T-helper 2 cell treated with Interferon-gamma antibody and Interleukin-4, amounts not matched to agents 5 μg/mL and 100 μg/mL, for 36 hours (primary cell): Measurements from ENCODE around the gene MYCL.
"Not testable (repeated sequence)": the region's sequence is repeated elsewhere in the genome, so short reads cannot be mapped to it uniquely, and the experiment has no call there.

ENCODE experiments used
- DNase-seq: peaks from one replicate; pipeline ENCODE4 v3.0.0; 2021; ENCODE audit warnings: low spot score
- H3K27ac Mint-ChIP-seq: one replicate; pipeline ENCODE4 v1.8.0; 2021; ENCODE audit warnings: mild to moderate bottlenecking, mixed read lengths
- H3K27me3 Mint-ChIP-seq: one replicate; pipeline ENCODE4 v1.8.0; 2021; ENCODE audit warnings: low read depth, mixed read lengths
- H3K36me3 Mint-ChIP-seq: one replicate; pipeline ENCODE4 v1.8.0; 2021; ENCODE audit warnings: low read depth, mixed read lengths
- H3K4me1 Mint-ChIP-seq: one replicate; pipeline ENCODE4 v1.8.0; 2021; ENCODE audit warnings: low read depth, mixed read lengths
- H3K4me3 Mint-ChIP-seq: one replicate; pipeline ENCODE4 v1.8.0; 2022; ENCODE audit warnings: mild to moderate bottlenecking, moderate library complexity, mixed read lengths
- H3K9me3 Mint-ChIP-seq: one replicate; pipeline ENCODE4 v1.8.0; 2021; ENCODE audit warnings: mixed read lengths

Gene MYCL

DNA sequence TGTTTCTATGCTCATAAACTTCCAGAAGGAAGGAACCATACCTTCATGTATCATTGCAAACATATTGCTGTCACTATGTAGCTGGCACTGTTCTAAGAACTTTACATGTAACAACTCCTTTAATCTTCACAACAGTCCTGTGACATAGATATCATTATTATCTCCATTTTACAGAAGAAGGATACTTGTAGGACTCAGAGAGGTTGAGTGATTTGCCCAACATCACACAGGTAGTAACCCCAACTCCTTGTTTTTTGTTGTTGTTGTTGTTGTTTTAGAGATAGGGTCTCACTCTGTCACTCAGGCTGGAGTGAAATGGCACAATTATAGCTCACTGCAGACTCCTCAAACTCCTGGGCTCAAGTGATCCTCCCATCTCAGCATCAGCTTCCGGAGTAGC, 10.8 kb downstream of the MYCL start:
- Mint-ChIP-seq H3K4me3 (no peak overlapping the region), H3K27ac (no peak overlapping the region), H3K36me3 (no peaks in the 10 kb centered on the region), H3K9me3 (no peaks in the 10 kb centered on the region), H3K4me1 (no peaks in the 10 kb centered on the region), H3K27me3 (peaks cover 41% of the 10 kb centered on the region)
- no peak for DNase-seq

DNA sequence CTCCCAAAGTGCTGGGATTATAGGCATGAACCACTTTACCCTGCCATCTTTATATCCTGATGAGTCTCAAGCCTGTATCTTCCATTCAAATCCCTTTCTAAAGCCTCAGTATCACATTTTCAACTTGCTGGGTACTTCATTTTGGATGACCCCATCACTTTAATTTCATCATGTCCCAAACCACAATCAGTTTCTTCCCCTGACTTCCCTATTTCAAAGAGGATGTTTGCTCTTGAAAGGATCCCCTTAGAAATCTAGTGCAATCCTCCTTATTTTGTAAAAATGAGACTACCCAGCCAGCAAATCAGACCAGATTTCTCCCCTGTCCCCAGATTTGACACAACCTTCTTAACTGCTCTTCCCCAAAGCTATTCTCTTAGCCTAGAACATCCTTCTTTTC, 11.4 kb downstream of the MYCL start:
- Mint-ChIP-seq H3K36me3 (no peaks in the 10 kb centered on the region), H3K27me3 (peaks cover 38% of the 10 kb centered on the region)

DNA sequence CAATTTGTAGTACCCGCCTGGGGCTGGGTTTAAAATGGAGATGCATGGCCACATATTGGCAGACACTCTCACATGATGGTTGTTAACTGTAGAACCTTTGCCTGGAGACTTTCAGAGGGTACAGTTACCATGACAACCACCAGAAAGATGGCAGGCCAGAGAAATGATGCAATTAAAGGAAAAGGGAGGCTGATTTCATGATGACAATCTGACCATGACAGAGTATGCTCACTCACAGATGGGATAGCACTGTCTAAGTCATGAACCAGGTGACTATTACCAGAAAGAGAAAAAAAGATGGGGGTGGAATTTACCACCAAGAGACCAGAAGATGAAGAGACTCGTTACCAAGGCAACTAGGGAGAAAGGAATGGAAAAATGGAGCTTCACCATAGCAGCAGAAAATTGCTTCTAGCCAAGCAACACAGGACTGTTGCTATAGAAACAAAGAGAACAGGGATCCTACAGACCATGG, 14.9 kb downstream of the MYCL start:
- Mint-ChIP-seq H3K27ac (no peak overlapping the region), H3K4me1 (peaks cover 12% of the 10 kb centered on the region), H3K4me3 (no peak overlapping the region), H3K9me3 (no peaks in the 10 kb centered on the region), H3K27me3 (peaks cover 9% of the 10 kb centered on the region), H3K36me3 (no peaks in the 10 kb centered on the region)
- no peak for DNase-seq

More for the DNA sequence above, 11.4 kb downstream of the MYCL start:
- Mint-ChIP-seq H3K4me1 (no peaks in the 10 kb centered on the region), H3K4me3 (no peak overlapping the region), H3K27ac (no peak overlapping the region), H3K9me3 (no peaks in the 10 kb centered on the region)
- no peak for DNase-seq

DNA sequence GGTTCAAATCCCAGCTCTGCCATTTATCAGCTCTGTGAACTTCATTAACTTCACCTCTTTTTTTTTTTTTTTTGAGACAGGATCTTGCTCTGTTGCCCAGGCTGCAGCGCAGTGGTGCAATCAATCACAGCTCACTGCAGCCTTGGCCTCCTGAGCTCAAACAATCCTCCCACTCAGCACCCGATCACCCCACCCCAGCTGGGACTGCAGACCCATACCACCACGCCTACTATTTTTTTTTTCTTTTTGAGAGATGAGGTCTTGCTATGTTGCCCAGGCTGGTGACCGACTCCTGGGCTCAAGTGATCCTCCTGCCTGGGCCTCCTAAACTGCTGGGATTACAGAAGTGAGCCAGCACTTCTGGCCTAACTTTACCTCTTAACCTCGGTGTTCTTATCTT, 16.2 kb downstream of the MYCL start:
- Mint-ChIP-seq H3K27me3 (peaks cover 4% of the 10 kb centered on the region), H3K4me3 (no peak overlapping the region), H3K4me1 (peaks cover 18% of the 10 kb centered on the region), H3K27ac (no peak overlapping the region), H3K9me3 (no peaks in the 10 kb centered on the region), H3K36me3 (peaks cover 2% of the 10 kb centered on the region)
- no peak for DNase-seq

DNA sequence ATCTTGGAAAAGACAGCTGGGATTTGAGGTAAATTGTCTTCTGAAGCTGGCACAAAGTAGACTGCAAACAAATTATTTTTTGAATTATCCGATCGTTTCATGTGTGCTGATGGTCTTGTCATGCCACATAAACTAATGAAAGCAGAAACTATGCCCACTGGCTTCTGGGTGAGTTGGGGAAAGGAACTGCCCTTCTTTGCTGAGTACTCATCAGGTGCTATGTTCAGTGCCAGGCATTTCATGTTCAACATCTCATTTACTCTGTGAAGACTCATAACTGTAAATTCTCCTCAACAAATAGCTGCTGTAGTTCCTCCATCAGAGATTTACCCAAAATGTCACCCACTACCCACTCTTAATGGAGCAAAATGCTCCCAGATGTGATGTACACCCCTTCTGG, 19.6 kb downstream of the MYCL start:
- Mint-ChIP-seq H3K4me3 (peak overlapping the region; percentile 95), H3K36me3 (peaks cover 9% of the 10 kb centered on the region), H3K27ac (no peak overlapping the region), H3K9me3 (no peaks in the 10 kb centered on the region), H3K4me1 (peaks cover 25% of the 10 kb centered on the region), H3K27me3 (no peaks in the 10 kb centered on the region)
- no peak for DNase-seq

DNA sequence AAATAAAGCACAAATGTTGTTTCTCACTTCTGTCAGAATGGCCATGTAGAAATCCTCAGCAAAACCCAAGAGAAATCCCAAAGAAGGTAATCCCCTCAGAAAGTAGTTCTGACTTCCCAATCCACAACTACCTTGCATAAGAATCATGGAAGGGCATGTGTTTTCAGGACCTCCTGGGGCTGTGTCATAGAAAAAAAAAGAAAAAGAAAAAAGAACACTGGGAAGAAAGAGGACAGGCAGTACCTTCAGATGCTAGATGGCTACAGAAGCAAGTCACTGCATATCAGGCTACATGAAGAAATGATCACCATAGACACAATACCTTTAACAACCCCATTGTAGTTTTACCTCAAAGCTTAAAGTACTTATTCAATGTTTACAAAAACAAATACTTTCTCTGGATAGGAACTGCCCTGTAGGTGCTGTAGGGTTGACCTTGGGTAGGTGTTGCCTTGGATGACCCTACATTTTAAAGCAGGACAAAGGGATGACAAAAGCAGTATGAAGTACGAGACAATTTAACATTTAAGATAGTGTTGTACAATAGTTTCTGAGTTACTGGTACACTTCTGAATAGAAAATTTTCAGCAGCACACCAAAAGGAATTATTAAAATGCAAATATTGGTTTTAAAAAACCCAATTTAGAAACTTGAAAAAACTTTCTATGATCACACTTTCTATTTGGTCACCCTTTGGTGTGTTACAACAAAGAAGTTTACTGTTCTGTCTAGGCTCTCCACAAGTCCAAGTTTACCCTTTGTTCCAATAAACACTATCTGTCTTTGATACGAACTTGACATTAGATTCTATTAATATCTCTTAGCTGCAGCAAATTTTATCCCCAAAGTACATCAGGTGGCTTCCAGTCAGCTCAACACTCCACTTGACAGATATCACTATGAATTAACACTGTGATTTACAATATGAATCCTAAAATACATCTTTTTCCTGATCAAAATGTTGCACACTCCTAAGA, 23.4 kb downstream of the MYCL start:
- DNase-seq, result no peak
- Mint-ChIP-seq H3K9me3 (no peaks in the 10 kb centered on the region), H3K4me1 (peaks cover 32% of the 10 kb centered on the region), H3K36me3 (peaks cover 19% of the 10 kb centered on the region), H3K4me3 (no peak overlapping the region), H3K27me3 (no peaks in the 10 kb centered on the region), H3K27ac (no peak overlapping the region)

DNA sequence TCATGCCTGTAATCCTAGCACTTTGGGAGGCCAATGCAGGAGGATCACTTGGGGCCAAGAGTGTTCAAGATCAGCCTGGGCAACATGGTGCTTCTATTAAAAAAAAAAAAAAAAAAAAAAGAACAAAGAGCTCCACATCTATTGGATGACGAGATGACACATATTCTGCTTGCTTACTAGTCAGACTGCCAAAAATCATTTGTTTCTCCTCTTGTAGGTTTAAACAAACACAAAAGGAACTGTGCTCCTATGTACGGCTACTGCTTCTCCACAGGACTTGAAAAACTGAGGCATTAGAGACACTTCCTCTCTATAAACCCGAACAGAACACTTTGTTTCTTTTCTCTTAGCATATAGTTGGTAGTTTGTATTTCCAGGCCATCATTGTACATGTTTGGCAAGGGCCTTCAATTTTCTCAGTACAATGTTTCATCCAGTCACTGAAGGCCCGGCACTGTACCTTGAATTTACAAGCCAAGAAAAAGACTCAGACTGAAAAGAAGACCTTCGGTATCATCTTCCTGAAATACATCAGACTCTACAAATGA, 24.4 kb downstream of the MYCL start:
- no peak for DNase-seq
- Mint-ChIP-seq H3K27ac (no peak overlapping the region), H3K4me3 (no peak overlapping the region), H3K4me1 (peaks cover 32% of the 10 kb centered on the region), H3K27me3 (no peaks in the 10 kb centered on the region), H3K9me3 (no peaks in the 10 kb centered on the region), H3K36me3 (peaks cover 19% of the 10 kb centered on the region)

DNA sequence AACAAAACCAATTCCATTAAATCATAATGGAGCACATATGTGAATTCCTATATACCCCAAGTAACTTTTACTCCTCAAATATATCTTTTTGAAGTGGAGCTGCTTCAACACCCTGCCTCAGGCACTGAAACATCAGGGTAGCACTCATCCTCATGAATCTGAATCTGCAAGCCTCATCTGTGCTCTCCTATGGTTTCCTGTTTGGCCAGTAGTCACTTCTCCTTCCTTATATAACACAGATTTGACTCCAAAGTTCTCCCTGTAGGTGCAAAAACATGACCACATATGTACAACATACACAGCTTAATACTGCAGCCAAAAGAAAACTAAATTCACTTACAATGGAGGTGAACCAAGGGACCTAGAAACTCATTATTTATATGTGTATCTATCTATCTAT, 25.6 kb downstream of the MYCL start:
- DNase-seq, result no peak
- Mint-ChIP-seq H3K4me3 (no peak overlapping the region), H3K9me3 (no peaks in the 10 kb centered on the region), H3K27ac (no peak overlapping the region), H3K36me3 (peaks cover 22% of the 10 kb centered on the region), H3K27me3 (no peaks in the 10 kb centered on the region), H3K4me1 (peaks cover 26% of the 10 kb centered on the region)

DNA sequence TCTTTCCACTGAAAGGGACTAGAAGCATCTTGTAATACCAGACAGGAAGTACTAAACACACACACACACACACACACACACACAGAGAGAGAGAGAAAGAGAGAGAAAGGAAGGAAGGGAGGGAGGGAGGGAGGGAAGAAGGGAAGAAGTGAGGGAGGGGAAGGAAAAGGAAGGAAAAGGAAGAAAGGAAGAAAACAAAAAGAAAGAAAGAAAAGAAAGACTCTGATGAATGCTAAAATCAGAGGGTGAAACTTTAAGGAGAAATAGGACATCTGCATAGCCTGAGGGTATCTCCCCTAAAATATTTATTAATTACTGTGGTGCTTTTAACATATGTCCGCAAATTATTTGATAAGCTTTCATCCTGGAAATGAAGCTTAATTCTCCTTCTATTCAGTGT, 29.0 kb downstream of the MYCL start:
- Mint-ChIP-seq H3K27ac (peak overlapping the region; percentile 31), H3K4me1 (peaks cover 22% of the 10 kb centered on the region), H3K4me3 (no peak overlapping the region), H3K9me3 (no peaks in the 10 kb centered on the region), H3K36me3 (peaks cover 33% of the 10 kb centered on the region), H3K27me3 (no peaks in the 10 kb centered on the region)
- no peak for DNase-seq

DNA sequence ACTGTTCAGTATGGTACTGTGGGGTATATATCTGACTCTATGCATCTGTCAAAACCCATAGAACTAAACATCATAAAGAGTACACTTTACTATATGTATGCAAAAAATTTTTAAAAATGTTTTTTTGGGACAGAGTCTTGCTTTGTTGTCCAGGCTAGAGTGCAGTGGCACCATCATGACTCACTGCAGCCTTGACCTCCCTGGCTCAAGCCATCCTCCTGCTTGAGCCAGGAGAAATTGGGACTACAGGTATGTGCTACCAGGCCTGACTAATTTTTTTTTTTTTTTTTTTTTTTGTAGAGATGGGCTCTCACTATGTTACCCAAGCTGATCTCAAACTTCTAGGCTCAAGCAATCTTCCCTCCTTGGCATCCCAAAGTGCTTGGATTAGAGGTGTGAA, 29.9 kb downstream of the MYCL start:
- H3K27ac Mint-ChIP-seq, result no peak overlapping the region
- H3K9me3 Mint-ChIP-seq, result no peaks in the 10 kb centered on the region
- no peaks in the 10 kb centered on the region for H3K27me3 Mint-ChIP-seq
- peaks cover 19% of the 10 kb centered on the region for H3K4me1 Mint-ChIP-seq
- no peak for DNase-seq
- peaks cover 26% of the 10 kb centered on the region for H3K36me3 Mint-ChIP-seq
- no peak overlapping the region for H3K4me3 Mint-ChIP-seq

DNA sequence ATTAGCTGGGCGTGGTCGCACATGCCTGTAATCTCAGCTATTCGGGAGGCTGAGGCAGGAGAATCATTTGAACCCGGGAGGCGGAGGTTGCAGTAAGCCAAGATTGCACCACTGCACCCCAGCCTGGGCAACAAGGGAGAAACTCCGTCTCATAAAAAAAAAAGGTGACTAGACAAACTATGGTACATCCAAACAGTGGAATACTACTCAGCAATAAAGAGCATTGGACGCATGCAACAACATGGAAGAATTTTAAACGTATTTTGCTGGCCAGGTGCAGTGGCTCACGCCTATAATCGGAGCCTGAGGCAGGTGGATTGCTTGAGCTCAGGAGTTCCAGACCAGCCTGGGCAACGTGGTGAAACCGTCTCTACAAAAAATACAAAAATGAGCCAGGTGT, 30.7 kb downstream of the MYCL start:
- H3K27ac Mint-ChIP-seq, H3K9me3 Mint-ChIP-seq, H3K27me3 Mint-ChIP-seq, DNase-seq, H3K4me3 Mint-ChIP-seq: not testable (repeated sequence)
- peaks cover 24% of the 10 kb centered on the region for H3K36me3 Mint-ChIP-seq
- H3K4me1 Mint-ChIP-seq, result peaks cover 16% of the 10 kb centered on the region

DNA sequence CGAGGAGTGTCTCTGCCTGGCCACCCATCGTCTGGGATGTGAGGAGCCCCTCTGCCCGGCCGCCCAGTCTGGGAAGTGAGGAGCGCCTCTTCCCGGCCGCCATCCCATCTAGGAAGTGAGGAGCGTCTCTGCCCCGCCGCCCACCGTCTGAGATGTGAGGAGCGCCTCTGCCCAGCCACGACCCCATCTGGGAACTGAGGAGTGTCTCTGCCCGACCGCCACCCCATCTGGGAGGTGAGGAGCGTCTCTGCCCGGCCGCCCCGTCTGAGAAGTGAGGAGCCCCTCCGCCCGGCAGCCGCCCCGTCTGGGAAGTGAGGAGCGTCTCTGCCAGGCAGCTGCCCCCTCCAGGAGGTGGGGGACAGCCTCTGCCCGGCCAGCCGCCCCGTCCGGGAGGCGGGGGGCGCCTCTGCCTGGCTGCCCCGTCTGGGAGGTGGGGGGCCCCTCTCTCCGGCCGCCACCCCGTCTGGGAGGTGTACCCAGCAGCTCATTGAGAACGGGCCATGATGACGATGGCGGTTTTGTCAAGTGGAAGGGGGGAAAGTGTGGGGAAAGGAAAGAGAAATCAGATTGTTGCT, 32.1 kb downstream of the MYCL start:
- Mint-ChIP-seq H3K4me1 (peaks cover 12% of the 10 kb centered on the region), H3K36me3 (peaks cover 20% of the 10 kb centered on the region)
- DNase-seq, H3K27me3 Mint-ChIP-seq, H3K27ac Mint-ChIP-seq, H3K4me3 Mint-ChIP-seq, H3K9me3 Mint-ChIP-seq: not testable (repeated sequence)

DNA sequence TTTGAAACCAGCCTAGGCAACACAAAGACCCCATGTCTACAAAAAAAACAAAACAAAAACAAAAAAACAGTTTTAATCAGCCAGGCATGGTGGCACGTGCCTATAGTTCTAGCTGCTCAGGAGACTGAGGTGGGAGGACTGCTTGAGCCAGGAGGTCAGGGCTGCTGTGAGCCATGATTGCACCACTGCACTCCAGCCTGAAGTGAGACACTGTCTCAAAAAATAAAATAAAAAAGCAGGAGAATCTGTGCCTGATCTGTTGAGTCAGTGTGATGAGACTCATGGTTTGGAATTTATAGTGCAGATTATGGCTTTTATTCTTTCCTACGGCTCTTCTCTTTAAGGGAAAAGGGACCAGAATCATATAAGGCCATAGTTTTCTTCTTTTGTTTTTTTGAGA, 35.0 kb downstream of the MYCL start:
- Mint-ChIP-seq H3K9me3 (no peaks in the 10 kb centered on the region), H3K4me1 (peaks cover 2% of the 10 kb centered on the region), H3K27me3 (no peaks in the 10 kb centered on the region), H3K27ac (no peak overlapping the region), H3K4me3 (no peak overlapping the region), H3K36me3 (peaks cover 24% of the 10 kb centered on the region)
- DNase-seq, result no peak

DNA sequence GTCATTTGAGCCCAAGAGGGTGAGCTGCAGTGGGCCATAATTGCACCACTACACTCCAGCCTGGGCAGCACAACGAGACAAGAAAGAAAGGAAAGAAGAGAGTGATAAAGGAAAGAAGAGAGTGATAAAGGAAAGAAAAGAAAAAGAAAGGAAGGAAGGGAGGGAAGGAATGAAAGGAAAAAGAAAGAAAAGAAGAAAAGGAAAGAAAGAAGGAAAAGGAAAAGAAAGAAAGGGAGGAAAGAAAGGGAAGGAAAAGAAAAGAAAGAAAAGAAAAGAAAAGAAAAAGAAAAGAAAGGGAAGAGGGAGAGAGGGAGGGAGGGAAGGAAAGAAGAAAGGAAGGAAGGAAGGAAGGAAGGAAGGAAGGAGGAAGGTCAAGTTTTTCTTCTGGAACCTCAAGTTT, 36.0 kb downstream of the MYCL start:
- Mint-ChIP-seq H3K36me3 (peaks cover 20% of the 10 kb centered on the region), H3K9me3 (no peaks in the 10 kb centered on the region), H3K4me3 (no peak overlapping the region)

More for the DNA sequence above, 36.0 kb downstream of the MYCL start:
- no peak overlapping the region for H3K27ac Mint-ChIP-seq
- DNase-seq, result no peak
- no peaks in the 10 kb centered on the region for H3K4me1 Mint-ChIP-seq
- no peaks in the 10 kb centered on the region for H3K27me3 Mint-ChIP-seq
